SU-DHL-6 (cell line): ENCODE measurements around the gene NCBP3.
"Not testable (repeated sequence)": the region's sequence is repeated elsewhere in the genome, so short reads cannot be mapped to it uniquely, and the experiment has no call there.

Experiments
- CTCF ChIP-seq: fragments of 200-600 bp; sonication (generic); IDR thresholded peaks from one replicate; pipeline ENCODE4 v1.5.1; 2017; ENCODE audit warnings: antibody characterized with exemption, mild to moderate bottlenecking, low read length, moderate library complexity; ENCODE audit not compliant: insufficient read depth, poor library complexity, severe bottlenecking
- EZH2phosphoT487 ChIP-seq: fragments of 200-600 bp; sonication (generic), shearing (Covaris generic); conservative IDR thresholded peaks from 2 replicates; pipeline ENCODE4 v1.6.1; 2018; ENCODE audit warnings: mild to moderate bottlenecking, antibody characterized with exemption, low read length, moderate library complexity, mixed read lengths

- not testable (repeated sequence) for TF ChIP-seq CTCF, EZH2phosphoT487
These were observed 1.5 kb downstream of the NCBP3 start for GRCh38 chr17:3844556-3844955.
